Measurements from ENCODE around the gene BTLA.
A peak's percentile ranks its signal among the peaks of the same experiment; 100 is the strongest.
"Not testable (repeated sequence)": the region's sequence is repeated elsewhere in the genome, so short reads cannot be mapped to it uniquely, and the experiment has no call there.

Gene BTLA, protein sequence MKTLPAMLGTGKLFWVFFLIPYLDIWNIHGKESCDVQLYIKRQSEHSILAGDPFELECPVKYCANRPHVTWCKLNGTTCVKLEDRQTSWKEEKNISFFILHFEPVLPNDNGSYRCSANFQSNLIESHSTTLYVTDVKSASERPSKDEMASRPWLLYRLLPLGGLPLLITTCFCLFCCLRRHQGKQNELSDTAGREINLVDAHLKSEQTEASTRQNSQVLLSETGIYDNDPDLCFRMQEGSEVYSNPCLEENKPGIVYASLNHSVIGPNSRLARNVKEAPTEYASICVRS

DNA sequence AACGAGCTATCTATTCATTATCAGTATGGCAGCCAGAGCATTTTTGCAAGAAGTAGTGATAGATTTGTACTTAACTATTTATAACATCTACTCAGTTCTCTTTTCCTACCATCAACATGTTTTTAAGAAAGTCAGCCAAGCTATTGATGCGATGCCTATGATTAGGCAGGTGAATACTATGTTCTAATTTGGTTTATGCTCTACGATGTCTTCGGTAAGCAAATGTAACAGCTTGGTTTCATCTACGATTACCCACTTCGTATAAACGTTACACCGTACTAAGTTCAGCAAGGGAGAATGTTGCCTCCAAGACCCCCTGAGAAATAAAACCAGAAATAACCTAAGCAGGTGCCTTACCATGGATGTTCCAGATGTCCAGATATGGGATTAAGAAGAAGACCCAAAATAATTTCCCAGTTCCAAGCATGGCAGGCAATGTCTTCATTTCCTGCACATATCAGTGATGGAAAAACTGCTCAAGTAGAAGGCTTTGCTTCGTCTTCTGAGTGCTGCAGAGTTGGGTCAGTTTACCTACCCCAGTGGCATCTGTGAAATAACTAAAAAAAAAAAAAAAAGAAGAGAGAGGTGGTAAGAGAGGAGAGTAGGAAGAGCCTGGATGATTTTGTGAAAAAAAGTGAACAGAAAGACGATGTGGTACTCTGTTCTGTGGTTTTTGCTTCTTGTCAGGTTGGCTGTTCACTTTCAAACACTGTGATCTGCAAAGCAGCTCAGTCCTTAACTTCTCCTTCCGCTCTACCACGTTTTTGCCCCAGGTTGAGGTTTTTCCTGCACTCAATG, at the start of gene BTLA:
Gene BTLA (minus strand): TSS at position 559 of the 798 bp plus-strand sequence. CDS start 114 bp downstream, at position 445.
- peak; percentile 36 for DNase-seq

DNA sequence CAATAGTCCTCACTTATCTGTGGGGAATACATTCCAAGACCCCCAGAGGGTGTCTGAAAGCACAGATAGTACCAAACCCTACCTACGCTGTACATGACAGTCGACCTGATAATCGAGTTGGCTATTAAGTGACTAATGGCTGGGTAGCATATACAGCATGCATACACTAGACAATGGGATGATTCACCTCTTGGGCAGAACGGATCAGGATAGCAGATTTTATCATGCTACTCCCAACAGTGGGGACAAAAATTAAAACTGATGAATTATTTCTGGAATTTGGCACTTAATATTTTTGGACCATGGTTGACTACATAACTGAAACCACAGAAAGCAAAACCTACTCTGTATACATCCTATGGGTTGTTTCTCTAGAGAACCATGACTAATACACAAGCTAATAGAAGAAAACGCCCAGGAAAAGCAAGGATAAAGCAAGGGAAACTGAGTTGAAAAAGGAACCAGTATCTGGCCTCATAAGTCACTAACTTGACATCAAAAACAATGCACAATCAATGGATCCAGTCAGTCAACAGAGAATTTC, 47.0 kb upstream of the BTLA start:
- no peak for DNase-seq

DNA sequence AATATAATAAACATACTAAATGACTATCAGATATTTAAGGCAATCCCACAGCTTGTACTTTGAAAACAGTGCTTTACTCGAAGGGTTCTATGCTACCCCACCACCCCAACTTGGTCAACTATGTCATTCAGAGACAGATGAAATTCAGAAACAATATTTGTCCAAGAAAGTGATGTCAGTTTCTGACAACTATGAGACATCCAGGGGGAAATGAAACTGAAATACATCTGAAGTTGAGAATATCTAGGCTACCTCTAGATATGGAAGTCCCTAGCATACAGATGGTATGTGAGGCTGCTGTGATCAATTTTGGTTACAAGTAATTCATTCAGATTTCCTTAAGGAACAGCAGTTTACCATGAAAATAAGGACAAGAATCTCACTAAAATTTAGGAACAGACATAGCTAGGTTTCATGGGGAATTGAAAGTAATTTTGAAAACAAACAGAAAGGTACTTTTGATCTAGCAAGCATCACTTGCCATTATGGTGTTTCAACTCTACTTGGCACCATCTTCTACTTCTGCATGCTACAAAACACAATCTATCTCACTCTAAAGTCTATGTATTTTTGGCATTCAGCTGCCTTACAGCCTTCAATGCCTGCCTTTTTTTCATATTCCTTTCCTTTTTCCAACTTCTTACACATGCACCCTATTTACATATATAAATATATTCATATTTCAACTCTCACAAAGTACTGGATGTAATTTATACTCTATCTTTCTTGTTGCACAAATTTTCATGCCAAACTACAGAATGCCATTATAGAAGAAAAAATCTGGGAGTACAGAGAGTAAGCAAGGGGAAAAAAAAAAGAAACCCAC, 40.8 kb upstream of the BTLA start:
- DNase-seq, result no peak

DNA sequence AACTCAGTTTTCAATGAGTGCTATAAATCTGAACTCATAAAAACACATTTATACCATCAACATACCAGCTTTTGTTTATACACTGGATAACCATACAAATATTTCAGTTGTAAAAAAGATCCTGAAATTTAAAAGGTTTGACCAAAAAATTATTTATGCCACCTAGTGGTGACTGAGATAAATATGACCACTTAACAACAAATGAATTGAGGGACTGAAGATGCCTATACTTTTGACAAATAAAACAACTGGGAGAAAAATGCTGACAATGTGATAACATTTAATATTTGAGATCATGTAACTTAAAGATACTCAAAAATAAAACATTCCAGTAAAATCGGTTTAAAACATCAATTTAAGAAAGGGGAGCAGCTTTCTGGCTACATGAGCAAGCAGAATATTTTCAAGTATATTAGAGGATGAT, 32.1 kb upstream of the BTLA start:
- DNase-seq, result no peak

DNA sequence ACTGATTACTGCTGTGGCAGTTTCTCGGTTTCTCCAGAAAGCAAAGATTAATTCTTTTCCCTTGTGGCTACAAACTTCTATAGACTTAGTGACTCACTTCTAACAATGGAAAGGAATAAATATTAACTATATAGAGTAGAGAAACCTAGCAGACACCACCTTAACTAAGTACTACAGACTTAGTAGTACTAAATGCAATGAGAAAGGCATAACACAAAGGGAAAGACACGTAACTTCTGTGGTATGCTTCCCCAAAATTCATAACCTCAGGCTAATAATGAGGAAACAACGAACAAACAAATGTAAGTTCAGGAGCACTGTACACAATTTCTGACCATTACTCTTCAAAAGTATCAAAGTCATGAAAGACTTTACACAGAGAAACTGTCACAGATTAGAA, 31.3 kb upstream of the BTLA start:
- no peak for DNase-seq

DNA sequence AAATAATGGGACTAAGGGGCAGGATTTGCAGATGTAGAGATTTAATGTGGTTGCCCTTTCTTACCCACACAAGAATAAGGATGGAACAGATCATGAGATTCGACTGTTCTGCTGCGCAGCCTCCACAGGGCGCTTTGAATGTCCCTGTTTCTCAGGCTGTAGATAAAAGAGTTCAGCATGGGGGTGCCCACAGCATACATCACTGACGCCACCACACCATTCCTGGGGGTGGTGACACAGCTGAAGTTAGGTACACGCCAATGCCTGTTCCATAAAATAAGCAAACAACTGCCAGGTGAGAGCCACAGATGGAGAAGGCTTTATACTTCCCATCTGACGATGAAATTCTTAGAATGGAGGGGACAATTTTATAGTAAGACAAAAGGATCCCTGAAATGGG, 24.9 kb upstream of the BTLA start:
- not testable (repeated sequence) for DNase-seq

DNA sequence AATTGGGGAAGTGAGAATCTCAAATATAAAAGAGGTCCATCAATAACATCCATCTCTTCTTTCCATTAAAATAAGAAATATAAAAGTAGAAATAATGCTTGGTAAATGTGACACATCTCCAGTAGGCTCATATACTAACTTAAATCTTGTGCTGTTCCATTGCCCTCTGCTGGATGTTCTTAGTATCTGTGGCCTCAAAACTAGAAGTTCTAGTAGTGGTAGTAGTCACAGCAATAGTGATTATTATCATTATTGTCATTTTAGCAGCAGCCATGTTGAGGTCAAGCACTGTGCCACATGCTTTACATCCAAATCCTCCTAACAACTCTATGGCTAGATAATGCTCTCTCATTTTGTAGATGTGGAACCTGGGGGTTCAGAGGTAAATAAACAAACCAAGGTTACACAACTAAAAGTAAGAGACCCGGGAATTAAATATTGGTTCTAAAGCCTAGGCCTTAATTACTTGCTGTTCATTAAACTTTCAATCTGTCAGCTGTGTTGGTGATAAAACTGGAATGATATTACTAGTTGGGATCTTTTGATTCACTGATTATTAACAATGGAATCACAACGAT, 20.2 kb upstream of the BTLA start:
- DNase-seq, result peak; percentile 51

DNA sequence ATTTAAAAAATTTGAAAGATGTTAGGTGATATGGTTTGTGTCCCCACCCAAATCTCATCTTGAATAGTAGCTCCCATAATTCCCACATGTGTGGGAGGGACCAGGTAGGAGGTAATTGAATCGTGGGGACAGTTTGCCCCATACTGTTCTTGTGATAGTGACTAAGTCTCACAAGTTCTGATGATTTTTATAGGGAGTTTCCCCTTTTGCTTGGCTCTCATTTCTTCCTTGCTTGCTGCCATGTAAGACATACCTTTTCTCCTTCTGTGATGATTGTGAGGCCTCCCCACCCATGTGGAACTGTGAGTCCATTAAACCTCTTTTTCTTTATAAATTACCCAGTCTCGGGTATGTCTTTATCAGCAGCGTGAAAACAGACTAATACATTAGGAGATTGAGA, 19.7 kb upstream of the BTLA start:
- peak; percentile 22 for DNase-seq

DNA sequence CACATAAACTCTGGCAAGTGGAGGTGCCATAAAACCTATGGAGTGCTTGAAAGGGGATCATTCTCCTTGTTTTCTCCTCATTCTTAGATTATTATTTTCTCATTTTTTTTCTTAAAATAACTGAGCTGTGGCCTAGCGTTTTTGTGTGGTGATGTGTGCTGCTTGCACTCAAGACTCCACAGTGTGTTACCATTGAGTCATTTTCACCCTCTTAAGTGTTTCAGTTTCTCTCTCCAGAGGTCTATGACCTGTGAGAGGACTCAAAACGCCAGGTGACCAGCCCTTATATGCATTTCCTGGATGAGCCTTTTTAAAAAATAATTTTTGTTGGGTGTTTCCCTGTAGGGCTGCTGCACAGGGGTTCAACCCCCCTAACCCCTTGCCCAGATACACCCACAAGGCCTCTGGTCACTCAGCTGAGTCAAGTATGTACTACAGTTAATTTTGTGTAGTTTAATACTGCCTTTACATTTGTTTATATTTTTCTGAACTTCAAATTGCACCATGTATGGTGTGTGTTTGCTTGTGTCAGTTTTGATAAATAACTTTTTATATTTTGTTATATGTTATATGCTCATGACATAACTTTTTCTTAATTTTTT, 15.4 kb upstream of the BTLA start:
- no peak for DNase-seq

DNA sequence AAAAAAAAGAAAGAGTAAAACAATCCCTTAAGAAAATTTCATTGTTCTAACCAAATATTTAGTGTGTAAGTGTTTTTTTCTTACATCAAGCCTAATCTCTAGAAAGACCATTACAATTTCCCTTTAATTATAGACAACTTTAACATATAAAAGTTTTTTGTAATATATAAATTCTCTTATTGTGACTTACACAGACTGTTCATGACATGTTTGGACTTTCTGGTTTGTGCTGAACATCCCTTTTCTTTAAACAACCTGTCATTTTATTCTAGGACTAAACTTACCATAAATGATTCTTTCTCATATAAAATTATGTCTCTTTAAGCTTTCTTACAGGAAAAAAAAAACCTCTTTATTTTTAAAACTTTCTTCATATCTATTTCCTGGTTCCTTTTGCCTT, 13.0 kb upstream of the BTLA start:
- DNase-seq, result no peak

DNA sequence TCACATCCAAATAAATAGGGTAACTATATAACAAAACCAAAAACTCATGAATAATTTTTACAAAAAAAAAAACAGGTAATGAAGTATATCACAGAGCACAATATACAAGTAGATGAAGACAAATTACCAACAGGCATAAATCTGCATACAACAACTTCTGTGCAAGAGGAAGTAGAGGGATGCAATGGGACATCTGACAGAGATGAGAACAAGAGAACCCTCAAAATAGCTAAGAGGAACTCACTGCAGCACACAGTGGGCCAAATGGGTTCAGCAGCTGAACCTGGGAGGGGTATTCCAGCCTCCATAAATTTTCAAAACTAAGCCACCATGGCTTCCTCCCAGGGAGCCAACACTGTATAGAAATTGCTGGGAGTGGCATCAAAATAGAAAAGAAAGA, 9.6 kb upstream of the BTLA start:
- DNase-seq, result no peak

DNA sequence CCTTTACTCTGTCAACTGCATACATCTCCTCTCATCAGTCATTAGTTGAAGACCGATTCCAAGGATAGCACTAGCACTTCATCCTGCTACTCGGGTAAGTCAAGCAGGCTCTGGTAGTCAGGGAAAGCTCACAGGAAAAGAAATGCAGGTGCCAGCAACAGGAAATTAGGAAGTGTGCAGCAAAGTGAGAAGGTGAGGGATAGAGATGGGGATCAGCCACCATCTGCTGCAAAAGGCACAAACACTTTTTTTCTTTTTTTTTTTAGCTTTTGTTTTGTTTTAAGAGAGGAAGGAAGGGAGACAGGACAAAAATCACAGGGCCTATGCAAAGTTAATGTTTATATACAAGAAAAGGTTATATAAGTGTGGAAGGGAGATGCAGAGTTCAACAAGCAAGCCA, 9.0 kb upstream of the BTLA start:
- no peak for DNase-seq

DNA sequence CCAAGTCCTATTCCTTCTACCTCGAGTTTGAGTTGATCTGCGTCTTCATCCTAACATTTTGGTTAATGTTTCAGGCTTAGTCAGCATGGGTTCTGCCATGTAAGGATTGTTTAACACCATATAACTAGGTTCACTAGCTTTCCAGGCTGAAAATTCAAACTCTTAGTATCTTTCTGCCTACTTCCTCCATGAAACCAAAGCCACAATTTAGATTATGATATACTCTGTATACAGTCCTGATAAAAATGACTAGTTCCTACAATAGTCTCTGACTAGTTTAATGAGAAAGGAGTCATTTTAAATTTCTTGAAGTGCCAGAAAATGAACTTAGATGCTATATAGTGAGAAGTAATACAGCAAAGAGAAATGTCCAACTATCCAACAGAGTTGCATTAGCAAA, 6.6 kb upstream of the BTLA start:
- no peak for DNase-seq

DNA sequence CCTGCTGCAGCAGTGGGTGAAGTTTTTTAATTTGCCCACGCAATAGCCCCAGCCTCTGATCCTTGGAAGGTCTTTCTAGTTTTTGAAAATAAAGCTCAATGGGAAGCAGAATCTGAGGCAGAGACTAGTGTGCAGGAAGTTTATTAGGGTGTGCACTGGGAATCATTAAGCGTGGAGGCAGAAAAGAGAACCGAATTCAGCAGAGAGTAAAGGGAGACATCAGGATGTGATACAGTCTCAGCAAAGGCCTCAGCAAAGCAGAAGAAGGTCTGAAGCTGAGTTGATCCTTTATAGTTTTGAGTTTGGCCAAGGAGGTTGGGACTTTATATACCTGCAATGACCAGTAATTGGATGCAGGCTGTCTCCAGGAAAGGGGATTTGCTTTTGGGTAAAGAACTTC, 4.9 kb upstream of the BTLA start:
- no peak for DNase-seq

DNA sequence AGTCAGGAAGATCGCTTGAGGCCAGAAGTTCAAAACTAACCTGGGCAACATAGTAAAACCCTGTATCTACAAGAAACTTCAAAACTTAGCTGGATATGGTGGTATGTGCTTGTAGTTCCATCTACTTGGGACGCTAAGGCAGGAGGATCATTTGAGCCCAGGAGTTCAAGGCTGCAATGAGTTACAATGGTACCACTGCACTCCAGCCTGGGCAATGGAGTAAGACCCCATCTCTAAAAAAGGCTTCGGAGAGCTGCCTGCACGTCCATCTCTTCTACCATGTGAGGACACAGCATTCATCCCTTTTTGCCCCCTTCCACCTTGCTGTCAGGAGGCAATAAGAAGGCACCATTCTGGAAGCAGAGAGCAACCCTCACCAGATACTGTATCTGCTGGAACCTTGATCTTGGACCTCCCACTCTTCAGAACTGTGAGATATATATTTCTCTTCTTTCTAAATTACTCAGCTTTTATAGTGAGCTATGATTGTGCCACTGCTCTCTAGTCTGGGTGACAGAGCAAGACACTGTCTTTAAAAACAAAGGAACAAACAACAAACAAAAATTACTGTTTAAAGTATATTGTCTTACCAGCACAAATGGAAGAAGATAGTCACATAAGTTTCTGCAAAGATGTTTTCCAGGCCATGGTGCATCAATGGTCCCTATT, 4.2 kb upstream of the BTLA start:
- DNase-seq, result no peak

DNA sequence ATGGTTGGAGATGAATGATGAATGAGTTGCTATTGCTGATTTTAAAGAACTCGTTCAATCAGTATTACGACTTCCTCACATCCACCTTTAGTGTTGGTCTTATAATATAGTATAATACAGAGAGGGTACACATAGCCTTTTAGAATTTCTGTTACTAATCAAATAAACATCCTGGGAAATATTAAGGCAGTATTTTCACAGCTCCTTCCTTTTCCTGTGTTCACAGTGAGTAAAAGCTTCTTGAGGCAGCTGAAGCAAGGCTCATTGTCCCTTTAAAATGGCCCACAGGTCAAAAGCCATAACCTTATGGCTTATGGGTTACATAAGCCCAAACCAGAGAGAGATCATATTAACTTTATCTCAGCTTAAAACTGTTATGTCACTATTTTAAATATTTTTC, 1.3 kb upstream of the BTLA start:
- DNase-seq, result no peak

DNA sequence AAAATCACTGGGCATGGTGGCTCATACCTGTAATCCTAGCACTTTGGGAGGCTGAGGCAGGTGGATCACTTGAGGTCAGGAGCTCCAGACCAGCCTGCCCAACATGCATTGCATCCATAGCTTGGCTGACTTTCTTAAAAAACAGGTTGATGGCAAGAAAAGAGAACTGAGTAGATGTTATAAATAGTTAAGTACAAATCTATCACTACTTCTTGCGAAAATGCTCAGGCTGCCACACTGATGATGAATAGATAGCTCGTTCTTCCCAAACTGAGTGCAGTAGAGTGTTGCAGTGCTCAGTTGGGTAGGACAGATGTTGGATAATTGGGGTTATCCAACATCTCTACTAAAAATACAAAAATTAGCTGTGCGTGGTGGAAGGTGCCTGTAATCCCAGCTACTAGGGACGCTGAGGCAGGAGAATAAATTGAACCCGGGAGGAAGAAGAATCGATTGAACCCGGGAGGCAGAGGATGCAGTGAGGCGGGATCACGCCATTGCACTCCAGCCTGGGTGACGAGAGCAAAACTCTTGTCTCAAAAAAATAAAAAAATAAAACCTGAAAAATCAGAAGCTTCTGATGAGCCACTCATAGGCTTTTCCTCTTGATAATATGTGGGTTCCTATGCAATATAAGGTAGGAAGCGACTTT, 1.2 kb downstream of the BTLA start:
- DNase-seq, result no peak

DNA sequence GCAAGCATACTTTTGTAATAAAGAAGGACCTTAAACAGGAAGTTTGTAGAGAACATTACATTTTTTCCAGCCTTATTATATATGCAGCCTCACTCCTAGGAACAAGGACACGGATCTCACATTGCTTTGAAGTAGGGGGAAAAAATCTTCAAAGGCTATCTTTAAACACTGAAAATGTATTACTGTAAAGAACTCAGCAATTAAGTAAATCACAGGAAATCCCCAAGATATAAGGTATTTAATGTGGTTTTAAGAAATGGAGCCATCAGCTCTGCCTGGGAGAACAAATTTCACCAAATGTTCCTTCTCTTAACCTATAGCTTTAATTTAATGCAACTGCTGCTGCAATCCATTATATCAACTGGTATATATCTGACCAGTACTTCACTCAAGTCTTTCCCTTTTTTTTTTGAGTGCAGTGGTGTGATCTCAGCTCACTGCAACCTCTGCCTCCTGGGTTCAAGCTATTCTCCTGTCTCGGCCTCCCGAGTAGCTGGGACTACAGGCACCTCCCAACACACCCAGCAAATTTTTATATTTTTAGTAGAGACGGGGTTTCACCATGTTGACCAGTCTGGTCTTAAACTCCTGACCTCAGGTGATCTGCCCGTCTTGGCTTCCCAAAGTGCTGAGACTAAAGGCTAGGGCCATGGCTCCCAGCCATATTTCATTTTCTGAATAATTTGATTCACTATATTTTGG, 2.8 kb downstream of the BTLA start:
- DNase-seq, result no peak

DNA sequence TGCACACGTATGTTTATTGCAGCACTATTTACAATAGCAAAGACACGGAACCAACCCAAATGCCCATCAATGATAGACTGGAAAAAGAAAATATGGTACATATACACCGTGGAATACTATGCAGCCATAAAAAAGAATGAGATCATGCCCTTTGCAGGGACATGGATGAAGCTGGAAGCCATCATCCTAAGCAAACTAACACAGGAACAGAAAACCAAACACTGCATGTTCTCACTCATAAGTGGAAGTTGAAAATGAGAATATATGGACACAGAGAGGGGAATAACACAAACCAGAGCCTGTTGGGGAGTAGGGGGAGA, 4.9 kb downstream of the BTLA start:
- not testable (repeated sequence) for DNase-seq

DNA sequence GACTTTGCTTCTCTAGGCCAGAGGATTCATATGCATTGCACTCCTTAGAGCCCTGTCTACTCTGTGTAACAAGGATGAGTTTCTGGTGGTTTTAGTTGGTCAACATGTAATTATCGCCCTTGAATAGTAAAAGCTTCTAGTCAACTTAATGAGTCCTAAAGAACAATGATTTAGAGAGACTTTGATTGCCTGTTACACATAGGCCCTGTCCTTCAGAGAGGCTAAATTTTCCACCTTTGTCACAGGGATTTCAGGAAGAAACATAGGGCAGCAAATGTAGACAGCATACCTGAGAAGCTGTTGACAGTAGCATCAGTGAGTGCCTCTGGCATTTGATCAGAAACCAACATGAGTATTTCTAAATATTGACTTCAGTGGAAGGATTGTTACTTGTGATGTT, 7.1 kb downstream of the BTLA start:
- DNase-seq, result no peak

DNA sequence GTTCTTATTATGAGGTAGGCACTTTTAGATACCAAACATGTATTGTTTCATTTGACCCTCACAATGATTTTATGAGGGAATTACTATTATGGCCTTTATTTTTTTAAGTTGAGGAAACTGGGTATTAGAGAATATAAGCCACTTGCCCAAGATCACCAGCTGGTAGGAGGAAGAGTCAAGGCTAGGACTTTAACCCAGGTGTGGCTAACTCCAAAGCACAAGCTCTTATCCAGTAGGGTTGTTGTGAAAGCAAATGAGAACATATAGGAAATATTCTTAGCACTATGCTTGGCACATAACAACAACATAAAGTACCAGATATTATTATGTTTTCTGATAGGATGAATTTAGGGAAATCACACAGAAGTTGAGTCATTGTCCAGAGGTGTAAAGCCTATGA, 7.9 kb downstream of the BTLA start:
- no peak for DNase-seq

Data from stimulated activated CD4-positive, alpha-beta T cell treated with anti-CD3 and anti-CD28 coated beads, Interleukin-4, amount 100 ng/mL, for 24 hours (primary cell).